Fibroblast of skin of back (primary cell): ENCODE results near the gene PDLIM5.
"Not testable (repeated sequence)": the region's sequence is repeated elsewhere in the genome, so short reads cannot be mapped to it uniquely, and the experiment has no call there.

Experiments used
- DNase-seq: peaks from one replicate; pipeline ENCODE4 v3.0.0-alpha.2; 2013

Gene PDLIM5

DNA sequence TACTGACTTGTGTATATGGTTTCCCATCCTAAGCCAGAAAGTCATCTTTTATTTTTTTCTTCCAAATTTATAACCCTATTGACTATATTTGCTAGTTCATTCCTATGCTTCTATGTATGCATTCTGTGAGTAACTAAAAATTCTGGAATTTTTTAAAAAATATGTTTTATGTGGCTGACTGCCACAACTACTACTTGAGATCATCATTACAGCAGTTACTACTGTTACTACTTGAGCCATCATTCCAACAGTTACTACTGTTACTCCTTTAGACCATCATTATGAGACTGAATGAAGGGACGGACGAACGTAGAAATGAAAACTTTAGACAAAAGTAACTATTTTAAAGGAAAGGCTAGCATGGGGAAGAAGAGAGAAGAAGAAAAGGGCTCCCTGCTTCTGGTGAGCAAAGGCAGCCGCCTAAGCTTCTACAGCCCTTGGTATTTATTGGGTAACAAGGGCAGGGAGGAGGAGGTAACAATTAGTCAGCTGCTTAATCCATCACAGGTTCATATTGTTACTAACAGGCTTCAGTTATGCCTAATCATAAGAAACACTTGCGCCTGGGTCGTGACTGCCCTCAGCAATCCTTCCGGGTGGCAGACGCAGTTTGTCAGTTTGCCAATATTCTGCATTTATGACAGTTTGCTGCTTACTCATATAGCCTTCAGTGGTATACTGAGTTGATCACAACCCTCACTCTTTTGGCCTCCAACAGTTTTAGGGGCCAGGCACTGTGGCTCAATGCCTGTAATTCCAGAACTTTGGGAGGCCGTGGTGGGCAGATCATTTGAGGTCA is 80.4 kb downstream of the PDLIM5 start:
- DNase-seq: peak; percentile 78

DNA sequence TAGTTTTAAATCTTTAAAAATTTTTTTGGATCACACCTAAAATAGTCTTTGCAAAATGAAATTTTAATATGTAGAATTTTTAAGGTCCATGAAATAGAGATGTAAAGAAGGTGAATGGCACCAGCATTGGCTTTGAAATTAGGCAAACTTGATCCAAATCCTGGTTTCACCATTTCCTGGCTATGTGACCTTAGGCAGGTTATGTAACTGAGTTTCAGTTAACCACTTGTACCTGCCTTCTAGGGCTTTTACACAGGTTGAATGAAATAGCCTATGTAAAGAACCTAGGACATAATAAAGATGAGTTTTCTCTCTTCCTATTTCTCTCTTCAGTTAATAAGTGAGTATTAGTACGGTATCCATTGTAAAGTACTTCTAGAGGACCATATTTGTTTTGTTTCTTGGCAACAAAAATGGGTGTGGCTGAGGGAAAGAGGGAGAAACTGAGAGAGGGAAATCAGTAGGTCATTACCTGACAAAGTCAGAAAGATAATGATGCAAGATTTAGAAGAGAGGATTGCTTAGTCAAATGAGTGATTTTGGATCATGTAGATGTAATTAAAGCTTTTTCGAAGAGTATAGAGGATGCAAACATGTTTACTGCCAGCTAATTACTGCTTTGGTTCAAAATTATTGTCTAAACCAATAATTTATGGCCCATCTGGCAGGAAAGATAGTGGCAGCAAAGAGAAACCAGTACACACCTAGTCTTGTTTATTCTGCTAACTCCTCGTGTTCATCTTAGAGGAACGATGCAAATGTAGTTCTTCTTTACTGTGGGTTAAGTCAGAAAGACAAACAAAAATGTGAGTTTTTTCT is 81.9 kb downstream of the PDLIM5 start:
- no peak for DNase-seq

DNA sequence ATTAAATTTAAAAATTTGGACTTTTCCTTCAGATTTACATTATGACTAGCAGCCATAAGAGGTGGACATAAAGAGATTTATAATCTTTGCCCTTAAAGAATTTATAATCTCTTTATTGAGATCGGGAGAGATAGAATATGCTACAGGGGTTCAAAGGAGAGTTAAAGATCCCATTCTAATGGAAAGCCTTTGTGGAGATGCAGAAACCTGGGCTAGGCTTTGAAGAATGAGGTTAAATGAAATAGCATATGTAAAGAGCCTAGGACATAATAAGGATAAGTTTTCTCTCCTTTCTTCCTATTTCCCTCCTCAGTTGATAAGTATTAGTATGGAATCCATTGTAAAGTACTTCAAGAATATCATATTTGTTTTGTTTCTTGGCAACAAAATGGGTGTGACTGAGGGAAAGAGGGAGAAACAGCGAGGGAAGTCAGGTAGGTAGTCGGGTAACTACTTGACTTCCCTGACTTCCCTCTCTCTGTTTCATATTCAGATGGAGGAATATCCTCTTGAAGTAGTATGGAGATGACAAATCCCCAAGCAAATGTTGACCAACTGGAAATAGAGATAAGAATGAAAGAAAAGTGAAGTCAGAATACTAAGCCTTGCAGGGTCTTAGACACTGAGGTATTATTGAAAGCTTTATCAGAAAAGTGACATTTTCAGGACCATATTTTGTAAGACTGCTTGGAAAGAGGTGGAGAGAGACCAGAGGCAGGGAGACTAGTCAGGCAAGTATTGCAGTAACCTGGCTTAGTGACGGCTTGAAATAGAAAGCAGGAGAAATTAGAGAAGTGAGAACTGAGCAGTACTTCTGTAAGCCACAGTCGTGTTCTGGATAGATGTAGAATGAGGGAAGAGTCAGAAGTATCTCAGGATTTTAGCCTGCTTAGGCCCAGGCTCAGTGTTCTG is 82.9 kb downstream of the PDLIM5 start:
- DNase-seq: no peak

DNA sequence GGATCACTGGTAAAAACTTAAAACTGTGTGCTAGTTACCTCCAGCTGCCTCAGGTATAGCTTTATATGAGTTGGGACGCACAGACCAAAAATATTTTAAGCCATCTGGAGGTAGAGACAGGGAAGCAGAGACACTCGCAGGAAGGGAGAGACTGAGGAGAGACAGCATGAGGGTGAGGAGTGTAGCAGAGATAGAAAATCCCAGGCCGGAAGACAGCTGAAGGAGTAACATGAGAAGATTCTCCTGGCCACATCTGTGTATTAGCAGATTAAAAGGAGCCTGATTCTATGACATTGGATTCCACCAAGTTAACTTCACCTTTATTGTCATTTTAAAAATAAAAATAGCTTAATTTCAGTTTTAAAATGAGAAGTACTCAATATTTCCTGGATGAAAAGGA is 84.3 kb downstream of the PDLIM5 start:
- no peak for DNase-seq

DNA sequence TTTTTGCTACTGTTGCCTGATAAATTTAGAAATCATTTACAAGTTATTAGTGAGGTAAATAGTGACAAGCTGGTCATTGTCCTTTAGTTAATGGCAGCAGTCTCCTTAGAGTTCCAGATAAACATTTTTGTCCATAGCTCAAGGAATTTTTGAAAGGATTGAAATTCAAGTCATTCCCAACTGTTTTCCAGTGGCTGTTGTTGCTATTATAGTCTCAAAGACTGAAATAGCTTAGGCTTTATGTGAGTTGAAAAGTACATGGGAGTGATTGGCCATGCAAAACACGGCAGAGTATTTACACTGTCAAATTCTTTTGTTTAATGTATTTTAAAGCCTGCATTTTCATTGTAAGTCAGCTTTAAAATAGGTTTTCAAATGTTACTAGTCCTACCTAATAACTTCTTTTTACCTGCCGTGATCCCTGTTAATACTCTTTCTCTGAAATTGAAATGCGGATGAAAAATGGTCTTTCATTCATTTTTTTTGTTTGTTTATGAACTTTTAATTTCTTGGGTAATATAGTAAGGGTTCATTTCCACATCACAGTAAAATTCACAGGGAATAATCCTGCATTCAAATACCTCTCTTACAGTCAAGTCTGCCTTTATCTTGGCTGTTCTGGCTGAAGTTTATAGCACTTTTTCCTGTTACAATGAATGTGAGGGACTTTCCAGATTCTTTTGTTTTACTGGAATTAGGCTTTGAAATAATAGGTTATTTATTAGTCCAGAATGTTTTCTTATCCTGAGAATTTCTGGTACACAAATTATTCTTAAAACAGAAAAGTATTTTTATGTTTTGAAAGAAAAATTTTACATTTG is 85.1 kb downstream of the PDLIM5 start:
- DNase-seq: peak; percentile 33

DNA sequence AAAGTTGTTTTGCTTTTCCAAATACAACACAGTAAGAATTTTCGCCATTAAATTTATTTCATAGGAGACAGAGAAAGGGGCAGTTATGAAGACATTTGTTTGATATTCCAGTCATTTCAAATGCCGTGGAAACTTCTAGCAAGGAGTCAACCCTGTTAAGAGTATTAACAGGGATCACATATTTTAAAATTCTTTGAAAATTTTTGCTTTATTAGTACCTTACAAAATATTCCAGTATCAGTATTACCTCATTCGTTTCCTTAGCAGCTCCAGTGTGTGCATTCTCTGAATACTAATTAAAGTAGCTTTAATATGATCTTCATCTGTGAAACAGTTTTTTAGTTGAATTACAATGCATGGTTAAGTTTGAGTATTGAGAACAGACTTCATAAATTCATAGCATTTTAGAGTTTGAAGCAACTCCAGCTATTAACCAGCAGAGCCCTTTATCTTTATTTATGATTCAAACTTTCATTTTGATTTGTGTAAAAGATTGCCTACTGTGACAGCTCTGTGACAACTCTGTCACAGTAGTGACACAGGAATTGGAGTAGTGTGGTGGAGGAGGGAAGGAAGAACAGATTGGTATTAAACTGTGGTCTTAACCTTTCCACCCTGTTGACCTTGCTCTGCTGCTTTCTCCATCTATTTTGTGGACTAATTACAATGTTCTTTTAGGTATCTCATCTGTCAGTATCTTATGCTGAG is 86.3 kb downstream of the PDLIM5 start:
- DNase-seq: no peak

DNA sequence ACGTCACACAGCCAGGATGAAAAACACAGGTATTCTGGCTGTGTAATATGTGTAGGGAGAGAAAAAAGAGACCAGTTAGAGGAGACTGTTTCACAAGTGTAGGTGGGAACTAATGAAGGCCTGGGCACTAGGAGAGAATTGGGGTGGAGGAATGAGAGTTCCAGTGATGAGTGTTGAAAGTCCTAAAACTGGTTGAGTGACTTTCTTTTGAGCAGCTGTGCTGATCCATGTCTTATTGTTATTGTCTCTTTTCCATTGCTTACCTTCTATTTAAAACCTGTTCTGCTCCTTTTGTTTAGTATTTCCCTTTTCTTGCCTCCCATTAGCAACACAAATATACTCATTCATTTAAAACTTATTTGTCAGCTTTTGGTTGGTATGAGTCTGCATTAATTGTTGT is 88.7 kb downstream of the PDLIM5 start:
- no peak for DNase-seq

DNA sequence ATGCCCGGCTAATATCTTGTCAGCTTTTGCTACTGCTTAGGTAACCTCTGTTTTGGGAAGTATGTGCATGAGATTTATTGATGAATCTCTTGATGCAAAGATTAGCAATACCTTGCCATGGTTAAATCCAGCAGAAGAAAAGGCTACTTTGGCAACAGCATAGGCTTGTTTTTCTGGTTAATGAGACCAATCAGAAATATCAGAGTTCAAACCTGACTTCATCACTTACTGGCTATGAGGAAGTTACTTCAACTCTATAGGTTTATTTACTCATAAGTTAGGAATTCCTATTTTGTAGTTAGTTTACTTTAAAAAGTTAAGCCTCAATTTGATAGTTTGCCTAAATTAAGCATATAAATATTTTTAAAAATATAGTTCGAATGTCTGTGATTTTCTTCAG is 93.1 kb downstream of the PDLIM5 start:
- peak; percentile 51 for DNase-seq

DNA sequence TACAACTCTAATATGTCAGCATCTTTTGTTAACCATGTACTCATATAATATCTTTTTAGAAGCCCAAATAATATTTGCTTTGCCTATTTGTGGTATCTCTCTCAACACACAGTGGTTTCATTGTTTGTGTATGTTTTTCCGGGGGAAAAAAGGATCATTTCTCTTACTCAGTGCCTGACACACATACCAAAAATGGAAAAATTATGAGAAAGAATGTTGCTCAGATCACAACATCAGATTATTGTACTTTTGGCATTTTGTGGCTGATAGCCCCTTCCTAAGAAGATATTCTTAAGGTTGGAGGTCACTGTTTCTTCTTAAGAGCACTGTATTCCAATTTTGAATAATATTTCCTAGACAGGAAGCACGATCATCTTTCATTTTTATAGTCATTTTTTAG is 93.6 kb downstream of the PDLIM5 start:
- DNase-seq: peak; percentile 93

DNA sequence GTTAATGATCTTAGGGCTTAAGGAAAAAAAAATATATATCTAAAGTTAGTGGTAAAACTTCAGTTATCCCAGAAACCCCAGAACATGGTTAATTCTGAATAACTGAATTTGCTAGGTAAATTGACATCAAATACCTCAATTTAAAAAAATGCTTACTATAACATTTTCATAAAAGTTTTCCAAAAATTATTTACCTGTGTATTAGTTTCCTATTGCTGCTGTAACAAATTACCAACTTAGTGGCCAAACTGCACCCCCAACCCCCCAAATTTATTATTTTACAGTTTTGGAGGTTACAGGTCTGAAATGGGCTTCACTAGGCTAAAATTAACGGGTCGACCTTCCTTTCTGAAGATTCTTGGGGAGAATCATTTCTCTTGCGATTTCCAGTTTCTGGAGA is 95.2 kb downstream of the PDLIM5 start:
- no peak for DNase-seq

DNA sequence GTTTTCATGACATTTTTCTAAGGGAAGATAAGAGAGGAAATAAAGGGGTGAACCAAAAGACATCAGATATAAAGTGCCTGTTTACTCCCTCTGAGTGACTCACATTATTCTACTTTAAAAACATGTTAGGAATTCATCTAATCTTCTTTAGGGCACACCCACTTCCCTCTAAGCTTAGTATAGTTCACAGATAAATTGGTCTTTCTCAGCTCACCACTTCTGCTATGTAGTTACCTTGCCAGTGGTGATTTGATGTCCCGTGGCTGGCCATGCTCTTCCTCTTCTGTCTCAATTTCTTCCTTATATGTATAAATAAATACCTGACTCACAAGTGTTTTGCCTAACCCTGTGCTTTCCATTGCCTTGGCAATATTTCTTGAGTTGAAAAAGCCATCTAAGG is 96.8 kb downstream of the PDLIM5 start:
- DNase-seq: peak; percentile 87

DNA sequence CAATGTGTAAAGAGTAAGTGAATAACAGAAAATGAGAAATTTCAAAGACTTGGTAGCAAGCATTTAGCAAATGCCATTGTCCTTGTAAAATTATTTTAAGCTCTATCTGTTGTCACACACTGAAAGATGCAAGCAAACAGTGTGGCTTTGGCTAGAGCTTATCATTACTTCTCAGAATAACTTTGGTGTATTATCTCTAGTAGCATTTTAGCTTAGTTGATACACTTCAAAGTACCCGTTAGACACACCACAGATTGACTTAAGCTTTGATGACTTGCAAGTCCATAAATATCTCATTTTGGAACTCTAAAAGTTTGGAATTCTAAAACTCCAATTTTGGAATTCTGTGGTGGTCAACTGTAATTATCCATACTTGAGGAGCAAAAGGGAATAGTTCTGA is 98.6 kb downstream of the PDLIM5 start:
- DNase-seq: no peak

DNA sequence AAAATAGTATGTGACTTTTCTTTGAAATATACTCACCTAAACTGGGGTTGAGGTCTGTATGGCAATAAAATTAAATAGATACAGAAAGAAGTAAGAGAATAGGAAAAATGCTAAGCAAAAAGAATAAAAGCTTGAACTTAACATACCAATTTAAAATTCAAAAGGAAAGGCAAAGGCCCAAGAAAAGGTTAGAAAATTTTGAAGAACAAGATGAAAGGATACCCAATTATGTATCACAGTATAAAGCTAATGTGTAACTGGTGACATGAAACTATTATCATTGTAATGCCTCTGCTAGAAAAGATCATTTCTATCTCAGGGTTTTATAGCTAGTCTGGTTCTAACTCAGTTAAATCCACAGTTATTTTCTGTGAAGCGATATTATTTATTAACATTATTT is 99.1 kb downstream of the PDLIM5 start:
- no peak for DNase-seq

DNA sequence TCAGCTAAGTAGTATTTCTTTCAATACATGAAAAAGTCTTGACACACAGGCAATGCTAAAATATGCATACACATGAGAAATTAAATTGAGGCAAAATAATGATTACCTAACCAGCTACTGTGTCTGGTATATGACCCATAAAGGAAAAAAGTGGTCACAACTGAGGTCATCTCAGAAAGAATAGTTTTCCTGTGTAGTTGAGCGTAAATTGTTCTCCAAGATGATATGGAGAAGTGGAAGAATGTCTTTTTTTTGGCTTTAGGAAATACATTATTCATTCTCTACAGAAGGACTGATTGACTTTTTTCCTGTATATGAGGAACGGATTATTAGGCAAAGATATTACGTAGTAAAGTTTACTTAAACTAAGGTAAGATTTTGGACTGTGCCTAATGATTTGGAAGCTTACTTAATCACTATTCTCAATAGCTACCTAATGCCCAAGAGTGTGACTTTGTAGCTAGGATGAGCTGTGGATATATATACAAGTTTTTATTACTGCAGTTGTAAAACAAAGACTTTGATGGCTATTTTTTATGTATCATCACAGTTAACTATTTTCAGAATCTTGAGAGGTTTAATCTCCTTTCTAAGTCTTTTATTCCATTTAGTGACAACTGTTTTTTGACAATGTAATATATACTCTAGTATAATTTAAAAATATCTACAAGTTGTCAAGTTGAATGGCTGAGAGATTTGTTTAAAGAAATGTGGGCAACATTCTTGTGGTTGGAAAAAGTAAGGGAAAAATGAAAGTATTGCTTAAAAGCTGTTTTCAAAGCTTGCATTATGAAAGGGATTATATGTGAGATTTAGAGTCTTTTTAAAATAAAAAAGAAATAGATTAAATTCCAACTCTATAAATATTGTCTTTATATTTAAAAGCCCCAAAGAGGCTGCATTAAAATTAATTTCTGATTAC is 100.2 kb downstream of the PDLIM5 start:
- peak; percentile 73 for DNase-seq

DNA sequence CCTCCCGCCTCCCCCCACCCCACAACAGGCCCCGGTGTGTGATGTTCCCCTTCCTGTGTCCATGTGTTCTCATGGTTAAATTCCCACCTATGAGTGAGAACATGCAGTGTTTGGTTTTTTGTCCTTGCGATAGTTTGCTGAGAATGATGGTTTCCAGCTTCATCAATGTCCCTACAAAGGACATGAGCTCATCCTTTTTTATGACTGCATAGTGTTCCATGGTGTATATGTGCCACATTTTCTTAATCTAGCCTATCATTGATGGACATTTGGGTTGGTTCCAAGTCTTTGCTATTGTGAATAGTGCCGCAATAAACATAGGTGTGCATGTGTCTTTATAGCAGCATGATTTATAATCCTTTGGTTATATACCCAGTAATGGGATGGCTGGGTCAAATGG is 104.3 kb downstream of the PDLIM5 start:
- DNase-seq: not testable (repeated sequence)

DNA sequence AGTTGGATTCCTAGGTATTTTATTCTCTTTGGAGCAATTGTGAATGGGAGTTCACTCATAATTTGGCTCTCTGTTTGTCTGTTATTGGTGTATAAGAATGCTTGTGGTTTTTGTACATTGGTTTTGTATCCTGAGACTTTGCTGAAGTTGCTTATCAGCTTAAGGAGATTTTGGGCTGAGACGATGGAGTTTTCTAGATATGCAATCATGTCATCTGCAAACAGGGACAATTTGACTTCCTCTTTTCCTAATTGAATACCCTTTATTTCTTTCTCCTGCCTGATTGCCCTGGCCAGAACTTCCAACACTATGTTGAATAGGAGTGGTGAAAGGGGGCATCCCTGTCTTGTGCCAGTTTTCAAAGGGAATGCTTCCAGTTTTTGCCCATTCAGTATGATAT is 105.9 kb downstream of the PDLIM5 start:
- not testable (repeated sequence) for DNase-seq

DNA sequence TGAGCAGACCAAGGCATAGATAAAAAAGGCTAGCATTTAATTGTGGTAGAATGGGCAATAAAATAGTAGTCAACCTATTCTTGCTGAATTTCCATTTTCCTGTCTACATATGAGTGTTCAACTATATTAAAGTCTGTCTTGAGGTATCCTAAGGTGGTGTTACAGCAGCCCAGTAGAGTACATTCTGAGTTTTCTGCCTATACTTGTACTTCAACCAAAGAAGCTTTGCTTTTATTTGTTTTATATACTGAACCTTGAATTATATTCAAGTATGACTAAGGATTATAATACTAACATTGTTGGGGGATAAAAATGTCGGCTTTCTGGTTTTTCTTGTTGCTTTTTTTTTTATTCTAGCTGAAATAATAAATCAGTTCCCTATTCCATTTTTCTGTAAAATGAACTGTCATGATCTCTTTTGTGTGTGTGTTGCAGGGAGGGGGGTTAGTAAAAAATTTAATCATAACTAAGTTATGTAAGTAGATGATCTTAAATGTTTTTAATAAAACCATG is 106.7 kb downstream of the PDLIM5 start:
- no peak for DNase-seq

DNA sequence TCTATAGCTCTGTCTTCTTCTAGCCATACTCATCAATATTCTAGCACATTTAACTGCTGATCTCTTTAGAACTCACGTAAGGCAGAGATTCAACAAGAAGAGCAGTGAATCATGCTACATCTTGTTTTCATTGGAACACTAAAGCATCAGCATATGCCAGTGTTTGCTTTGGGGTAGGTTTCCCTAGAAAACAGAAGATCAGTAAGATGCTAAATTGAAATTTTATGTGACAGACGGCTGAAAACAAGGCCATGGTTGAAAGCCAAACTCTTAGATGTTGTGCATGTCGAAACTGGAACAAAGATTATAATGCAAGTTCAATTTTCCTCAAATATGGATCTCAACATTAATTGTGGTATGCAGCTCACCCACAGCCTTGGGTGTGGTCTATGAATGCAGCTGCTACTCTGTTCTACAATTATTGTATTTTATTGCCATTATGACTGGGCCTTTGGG is 107.6 kb downstream of the PDLIM5 start:
- peak; percentile 65 for DNase-seq

DNA sequence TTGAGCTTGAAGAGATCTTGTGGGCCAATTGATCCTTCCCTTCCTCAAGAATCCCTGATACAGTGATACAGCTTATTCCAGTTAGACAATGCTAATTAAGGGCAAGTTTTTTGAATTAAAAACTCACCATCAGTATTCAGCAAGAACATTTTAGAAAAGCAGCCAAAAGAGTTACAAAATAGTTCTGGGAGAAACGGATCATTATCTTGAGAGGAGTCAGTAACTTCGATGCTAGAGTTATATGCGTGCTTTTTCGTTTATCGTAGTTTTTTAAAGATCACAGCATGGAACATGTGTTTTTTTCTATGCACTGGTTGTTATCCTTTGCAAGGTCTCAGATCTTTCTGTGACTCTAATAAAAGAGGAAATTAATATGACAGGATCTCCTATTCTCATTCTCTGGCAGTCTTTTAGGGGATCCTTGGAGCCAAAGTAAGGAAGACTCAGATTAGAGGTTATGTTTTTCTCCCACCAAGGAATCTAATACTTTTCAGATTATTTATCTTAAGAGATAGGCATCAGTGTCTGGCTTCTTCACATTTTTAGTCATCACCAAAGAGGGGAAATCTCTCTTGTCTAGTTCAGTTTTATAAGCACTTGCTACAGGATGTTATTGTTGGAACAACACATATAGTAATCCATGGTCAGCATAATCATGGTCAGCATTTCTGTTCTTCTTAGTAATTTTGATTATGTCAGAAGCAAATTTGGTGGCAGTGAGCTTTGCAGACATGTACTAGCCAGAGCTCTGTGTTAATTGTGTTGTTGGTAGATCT is 109.7 kb downstream of the PDLIM5 start:
- DNase-seq: peak; percentile 90
